Dedifferentiated amniotic fluid mesenchymal stem cell (primary cell): ENCODE results near the gene TRPM2.

ENCODE experiments used
- DNase-seq: peaks from one replicate; pipeline ENCODE4 v3.0.0-alpha.2; 2016; ENCODE audit errors: extremely low spot score

Gene TRPM2

GRCh38 chr21:44322621-44323325, 30.6 kb upstream of the TRPM2 start:
- DNase-seq, result no peak

- DNase-seq, result no peak
These were observed 29.8 kb upstream of the TRPM2 start for GRCh38 chr21:44323591-44323990.

- DNase-seq, result no peak
These were observed 29.1 kb upstream of the TRPM2 start for GRCh38 chr21:44324106-44324853.

- DNase-seq, result no peak
These were observed 28.6 kb upstream of the TRPM2 start for GRCh38 chr21:44324854-44325107.

- DNase-seq, result no peak
These were observed 27.8 kb upstream of the TRPM2 start for GRCh38 chr21:44325386-44326271.

DNA sequence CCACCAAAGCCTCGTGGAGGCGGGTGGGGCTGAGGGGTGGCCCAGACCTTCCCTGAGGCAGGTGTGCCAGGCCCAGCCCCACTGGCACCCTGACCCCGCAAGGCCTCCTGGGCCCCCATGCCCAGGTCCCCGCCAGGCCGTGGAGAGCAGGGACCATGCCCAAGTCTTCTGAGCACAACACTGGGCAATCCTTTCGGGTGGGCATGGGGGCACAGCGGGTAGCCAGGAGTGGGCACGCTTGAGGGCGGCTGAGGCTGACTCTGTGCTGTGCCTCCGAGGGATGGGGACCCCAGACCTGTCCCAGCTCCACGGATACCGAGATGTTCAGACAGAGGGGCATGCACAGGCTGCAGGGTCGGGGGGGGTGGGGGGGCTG, 27.2 kb upstream of the TRPM2 start:
- DNase-seq, result no peak

GRCh38 chr21:44326716-44327602, 26.5 kb upstream of the TRPM2 start:
- DNase-seq, result no peak

DNA sequence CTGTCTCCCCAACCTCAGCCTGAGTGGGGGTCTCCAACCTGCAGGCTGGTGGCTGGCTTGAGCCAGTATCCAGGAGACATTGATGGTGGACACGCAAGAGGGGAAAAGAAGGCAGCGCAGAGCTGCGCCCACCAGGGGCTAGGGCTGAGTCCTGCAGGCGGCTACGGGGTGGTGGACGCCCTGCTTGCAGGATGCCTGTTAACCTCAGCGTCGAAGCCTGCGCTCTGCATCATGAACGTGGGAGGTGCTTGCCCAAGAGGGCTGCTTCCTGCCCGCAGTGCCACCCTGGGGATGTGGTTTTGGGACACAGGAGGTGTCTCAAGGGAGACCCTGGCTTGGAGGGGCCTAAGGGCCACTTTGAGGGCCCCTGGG, 25.8 kb upstream of the TRPM2 start:
- no peak for DNase-seq

DNA sequence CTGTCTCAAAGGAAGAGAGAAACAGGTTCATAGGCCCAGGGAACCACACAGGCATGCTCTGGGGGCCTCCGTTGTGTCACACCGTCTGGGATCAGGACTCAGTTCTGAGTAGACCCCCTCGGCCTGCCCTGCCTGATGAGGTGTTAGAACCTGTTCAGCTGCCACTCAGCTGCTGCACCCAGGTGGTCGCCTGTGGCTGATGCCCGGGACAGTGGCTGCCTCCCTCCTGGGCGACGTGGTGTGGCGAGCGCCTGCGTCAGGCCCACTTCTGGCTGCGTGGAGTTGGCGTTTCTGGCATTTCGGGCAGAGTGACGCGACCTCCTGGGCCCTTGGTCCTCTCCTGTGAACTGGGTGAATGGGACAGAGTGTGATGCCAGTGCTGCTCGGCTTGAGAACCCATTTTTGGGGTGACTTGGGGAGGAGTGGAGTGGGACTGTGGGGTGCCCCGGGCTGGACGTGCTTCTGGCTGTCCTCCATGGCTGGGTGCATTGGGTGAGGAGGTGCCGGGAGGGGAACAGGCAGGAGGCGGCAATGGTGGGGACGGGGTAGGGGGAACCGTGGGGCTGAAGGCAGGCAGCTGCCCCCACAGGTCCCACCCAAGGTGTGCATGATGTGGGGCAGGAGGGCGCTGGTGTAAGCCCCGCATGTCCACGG, 25.1 kb upstream of the TRPM2 start:
- DNase-seq, result no peak

GRCh38 chr21:44329086-44329889, 24.1 kb upstream of the TRPM2 start:
- no peak for DNase-seq

DNA sequence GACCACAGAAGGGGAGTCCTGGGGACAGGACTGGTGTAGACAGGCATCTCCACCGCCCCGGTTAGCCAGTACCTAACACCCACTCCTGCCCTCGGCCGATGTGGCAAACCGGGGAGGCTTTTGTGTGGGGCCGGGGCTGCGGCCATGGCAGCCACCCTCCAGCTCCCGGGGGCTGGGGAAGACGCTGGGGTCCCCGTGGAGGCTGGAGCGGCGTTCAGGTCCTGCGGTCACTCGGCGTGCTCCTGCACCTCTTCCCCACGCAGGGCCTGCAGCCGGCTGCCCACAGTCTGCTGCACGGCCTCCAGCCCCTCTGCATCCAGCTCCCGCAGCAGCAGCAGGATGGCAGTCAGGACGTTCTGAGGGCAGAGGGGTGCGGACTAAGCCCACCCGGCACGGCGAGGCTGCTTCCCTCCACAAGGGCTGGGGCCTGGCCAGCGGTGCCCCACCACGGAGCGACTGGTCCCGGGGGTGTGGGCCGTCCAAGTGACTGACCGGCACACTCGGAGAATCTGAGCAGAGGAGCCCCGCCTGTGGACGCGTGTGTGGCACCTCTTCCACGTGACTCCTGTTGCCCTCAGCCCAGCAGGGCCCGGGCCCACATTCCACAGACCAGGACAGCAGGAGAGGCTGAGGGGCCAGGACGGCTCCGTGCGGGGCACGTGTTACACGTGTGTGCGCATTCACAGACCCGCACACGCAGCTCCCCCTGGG, 23.3 kb upstream of the TRPM2 start:
- no peak for DNase-seq

DNA sequence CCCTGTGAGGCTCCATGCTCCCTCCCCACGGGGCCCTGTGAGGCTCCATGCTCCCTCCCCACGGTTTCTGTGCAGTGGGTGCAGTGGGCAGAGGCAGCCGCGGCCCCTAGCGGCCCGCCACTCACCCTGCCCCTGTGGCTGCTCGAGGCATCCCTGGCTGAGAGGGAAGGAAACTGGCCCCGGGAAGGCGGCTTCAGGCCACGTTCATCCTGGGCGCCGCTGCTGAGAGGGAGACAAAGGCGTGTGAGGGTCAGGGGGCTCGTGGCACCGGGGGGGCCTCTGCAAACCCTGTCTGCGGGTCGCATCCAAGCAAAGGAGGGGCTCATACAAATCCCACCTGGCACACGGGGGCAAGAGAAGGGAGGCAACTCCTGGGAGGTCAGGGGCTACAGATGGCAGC, 22.7 kb upstream of the TRPM2 start:
- DNase-seq, result no peak

- no peak for DNase-seq
These were observed 22.2 kb upstream of the TRPM2 start for GRCh38 chr21:44331209-44331608.

DNA sequence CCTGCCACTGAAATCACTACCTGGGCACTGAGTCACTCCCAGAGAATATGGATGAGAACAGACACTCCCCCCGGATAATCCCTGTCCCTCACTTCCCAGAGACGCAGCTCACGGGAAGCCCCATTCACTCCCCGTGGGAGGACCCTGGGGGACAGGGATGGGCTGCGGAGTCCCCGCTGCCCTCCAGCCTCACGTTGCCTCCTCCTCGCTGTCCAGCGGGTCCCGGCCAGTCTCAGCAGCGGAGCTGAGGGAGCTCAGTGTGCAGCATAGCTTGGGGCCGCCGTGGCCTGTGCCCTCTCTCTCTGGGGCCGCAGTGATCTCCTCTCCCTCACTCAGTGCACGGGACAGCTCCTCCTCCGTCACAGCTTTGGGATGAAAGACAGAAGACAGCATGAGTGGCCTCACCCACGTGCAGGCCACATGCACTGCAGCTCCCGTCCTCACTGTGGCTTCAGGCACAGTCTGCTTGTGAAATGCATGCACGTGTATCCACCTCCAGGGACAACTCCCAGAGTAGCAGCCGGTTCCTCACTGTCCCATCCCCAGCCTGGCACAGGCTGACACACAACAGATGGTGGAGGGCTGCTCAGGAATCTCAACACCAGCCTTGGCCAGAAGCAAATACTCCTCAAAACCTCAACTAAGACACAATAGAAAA, 21.6 kb upstream of the TRPM2 start:
- no peak for DNase-seq

DNA sequence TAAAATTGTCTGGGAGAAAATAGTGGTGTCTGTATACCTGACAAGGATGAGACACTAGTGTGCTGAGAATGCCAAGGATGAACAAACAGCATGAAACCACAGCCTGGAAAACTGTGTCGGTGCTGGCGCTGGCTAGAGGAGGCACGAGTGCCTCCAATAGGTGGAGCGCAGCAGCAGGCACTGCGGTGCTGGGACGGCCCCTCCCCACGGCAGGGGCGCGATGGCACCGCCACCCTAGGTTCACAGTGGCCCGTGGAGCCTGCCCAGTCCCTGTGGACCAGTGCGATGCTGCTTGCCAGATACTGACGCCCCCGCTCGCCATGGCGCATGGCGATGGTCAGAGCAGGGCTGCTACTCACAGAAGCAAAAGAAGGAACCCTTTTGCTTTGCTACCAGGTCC, 21.0 kb upstream of the TRPM2 start:
- DNase-seq, result no peak

DNA sequence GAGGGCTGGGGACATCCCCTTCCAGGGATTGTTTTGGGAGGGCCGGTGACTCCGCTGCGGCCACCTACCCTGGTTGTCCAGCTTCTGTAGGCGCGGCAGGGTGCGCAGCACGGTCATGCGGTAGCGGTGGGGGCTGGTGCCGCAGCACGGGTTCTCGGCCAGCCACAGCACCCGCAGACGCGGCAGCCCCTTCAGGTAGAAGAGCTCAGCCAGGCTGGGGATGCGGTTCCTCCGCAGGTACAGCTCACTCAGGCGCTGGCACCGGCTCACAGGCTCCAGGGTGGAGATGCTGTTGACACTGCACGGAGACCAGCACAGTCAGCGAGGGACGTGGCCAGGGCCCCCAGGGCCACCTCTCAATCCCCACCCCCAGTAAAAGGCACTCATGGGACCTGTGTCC, 20.5 kb upstream of the TRPM2 start:
- no peak for DNase-seq

DNA sequence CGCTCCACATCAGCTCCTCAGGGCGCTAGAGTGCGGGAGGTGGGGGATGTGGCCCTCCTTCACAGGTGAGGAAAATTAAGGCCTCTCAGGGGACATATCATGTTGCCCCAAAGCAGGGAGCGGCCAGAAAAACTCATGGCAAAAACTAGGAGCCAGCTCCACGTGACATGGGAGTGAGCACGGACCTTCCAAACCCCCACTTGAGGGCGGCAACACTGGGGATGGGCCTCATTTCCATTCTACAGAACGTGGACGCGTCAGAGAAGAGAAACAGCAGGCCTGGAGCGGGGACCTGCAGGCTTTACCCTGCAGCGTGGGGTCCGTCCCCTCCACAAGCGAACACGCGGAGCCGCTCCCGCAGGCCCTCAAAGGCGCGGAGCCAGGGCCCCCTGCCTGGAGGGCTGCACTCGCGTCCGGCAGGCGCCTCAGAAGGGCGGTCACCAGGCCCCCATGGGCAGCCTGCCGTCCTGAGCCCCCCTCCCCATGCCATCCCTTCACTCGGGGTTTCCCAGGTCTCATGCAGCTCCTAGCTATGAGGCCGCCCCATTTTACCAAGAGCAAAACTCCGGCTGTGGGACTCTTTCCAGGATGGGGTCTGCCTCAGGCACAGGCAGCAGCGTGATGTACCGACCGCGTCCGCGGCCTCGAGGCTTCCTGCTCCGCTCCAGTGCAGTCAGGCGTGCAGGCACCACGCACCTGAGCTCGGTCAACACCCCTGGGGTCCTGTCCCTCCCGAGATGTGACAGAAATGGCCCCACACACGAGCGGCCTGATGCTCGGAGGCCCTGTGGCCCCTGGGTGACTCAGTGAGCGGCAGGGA, 19.7 kb upstream of the TRPM2 start:
- DNase-seq, result no peak

DNA sequence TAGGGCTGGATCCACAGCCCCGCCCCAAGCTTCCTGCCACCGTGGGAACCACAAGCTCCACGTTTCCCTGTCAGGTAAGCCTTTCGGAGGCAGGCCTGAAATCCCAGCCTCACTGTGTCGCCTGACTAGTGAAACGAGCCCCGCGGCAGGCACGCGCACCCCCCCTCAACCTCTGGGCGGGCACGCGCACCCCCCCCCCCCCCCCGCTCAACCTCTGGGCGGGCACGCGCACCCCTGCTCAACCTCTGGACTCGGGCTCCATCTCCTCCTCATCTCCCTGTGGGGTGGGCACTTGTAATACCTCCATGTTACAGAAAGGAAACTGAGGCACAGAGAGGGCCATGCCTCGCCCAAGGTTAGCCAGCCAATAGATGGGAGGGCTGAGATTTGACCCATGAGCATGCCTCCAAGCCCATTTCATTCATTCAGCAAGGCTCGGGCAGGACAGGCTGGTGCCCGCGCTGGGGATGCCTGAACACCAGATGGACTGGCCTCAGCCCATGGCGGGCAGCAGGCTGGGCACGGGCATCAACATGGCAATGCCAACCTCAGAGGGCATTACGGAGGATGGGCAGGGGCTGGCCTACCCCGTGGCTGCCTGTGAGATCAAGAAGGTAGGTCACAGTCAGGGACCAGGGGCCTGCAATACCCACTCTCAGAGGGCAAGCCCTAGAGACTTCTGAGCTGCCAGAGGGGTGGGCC, 18.9 kb upstream of the TRPM2 start:
- no peak for DNase-seq
